GM06990 (cell line): ENCODE data around the gene ELK4.

ENCODE experiments used
- DNase-seq: peaks from one replicate; pipeline ENCODE4 v3.0.0-alpha.2; 2011; ENCODE audit not compliant: insufficient read length; ENCODE audit errors: extremely low read depth
- H3K27me3 ChIP-seq: replicated peaks from 2 replicates; pipeline ENCODE4 v1.6.0; 2011; ENCODE audit warnings: low read length; ENCODE audit not compliant: control insufficient read depth, insufficient read depth
- H3K36me3 ChIP-seq: 2 replicates; pipeline ENCODE4 v1.5.1; 2011; ENCODE audit warnings: low read length; ENCODE audit not compliant: control insufficient read depth, insufficient read depth
- H3K4me3 ChIP-seq: replicated peaks from 2 replicates; pipeline ENCODE4 v1.5.1; 2011; ENCODE audit warnings: low read depth, mild to moderate bottlenecking, control low read depth, low read length
- TF ChIP-seq, protein P1 (sequence below): IDR thresholded peaks from 2 replicates; pipeline ENCODE4 v1.5.1; 2011; ENCODE audit warnings: low read length, control low read depth, mild to moderate bottlenecking, inconsistent platforms; ENCODE audit not compliant: insufficient read depth, poor library complexity, severe bottlenecking

ELK4 gene

GRCh38 chr1:205676597-205676996 is 44.8 kb upstream of the ELK4 start:
- Histone ChIP-seq H3K4me3 (no peak overlapping the region), H3K36me3 (no peaks in the 10 kb centered on the region), H3K27me3 (no peaks in the 10 kb centered on the region; the same call in none of the 2 replicates)
- TF ChIP-seq, protein P1, sequence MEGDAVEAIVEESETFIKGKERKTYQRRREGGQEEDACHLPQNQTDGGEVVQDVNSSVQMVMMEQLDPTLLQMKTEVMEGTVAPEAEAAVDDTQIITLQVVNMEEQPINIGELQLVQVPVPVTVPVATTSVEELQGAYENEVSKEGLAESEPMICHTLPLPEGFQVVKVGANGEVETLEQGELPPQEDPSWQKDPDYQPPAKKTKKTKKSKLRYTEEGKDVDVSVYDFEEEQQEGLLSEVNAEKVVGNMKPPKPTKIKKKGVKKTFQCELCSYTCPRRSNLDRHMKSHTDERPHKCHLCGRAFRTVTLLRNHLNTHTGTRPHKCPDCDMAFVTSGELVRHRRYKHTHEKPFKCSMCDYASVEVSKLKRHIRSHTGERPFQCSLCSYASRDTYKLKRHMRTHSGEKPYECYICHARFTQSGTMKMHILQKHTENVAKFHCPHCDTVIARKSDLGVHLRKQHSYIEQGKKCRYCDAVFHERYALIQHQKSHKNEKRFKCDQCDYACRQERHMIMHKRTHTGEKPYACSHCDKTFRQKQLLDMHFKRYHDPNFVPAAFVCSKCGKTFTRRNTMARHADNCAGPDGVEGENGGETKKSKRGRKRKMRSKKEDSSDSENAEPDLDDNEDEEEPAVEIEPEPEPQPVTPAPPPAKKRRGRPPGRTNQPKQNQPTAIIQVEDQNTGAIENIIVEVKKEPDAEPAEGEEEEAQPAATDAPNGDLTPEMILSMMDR = no peak
- no peak for DNase-seq

DNA sequence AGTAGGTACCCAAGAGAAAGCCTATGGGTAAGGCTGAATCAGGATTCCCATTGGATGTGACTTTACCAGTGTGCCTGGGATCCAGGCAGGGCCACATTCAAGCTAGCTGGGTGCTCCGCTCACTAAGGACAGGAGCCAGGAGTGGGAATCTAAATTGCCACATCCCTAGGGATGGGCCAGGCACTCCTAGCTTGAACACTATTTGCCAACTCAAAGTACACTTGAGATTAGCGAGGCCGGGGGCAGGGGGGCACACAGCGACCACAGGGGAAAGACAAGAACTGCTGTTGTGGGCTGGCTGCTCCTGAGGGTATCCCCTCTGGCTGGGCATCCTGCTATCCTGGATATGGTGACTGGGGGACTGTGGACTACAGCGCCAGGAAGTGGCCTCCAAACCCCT is 44.2 kb upstream of the ELK4 start:
- no peak overlapping the region for H3K4me3 ChIP-seq
- no peak for DNase-seq
- H3K27me3 ChIP-seq = no peaks in the 10 kb centered on the region
- no peaks in the 10 kb centered on the region for H3K36me3 ChIP-seq
- TF ChIP-seq, protein P1 = no peak

- Histone ChIP-seq H3K27me3 (no peaks in the 10 kb centered on the region), H3K4me3 (no peak overlapping the region), H3K36me3 (no peaks in the 10 kb centered on the region)
- TF ChIP-seq, protein P1 = no peak
- DNase-seq = no peak
Measured at GRCh38 chr1:205675247-205675646, 43.4 kb upstream of the ELK4 start.

- DNase-seq = no peak
- TF ChIP-seq, protein P1 = no peak
- Histone ChIP-seq H3K4me3 (no peak overlapping the region), H3K36me3 (no peaks in the 10 kb centered on the region), H3K27me3 (no peaks in the 10 kb centered on the region)
Measured at GRCh38 chr1:205672970-205673369, 41.2 kb upstream of the ELK4 start.

DNA sequence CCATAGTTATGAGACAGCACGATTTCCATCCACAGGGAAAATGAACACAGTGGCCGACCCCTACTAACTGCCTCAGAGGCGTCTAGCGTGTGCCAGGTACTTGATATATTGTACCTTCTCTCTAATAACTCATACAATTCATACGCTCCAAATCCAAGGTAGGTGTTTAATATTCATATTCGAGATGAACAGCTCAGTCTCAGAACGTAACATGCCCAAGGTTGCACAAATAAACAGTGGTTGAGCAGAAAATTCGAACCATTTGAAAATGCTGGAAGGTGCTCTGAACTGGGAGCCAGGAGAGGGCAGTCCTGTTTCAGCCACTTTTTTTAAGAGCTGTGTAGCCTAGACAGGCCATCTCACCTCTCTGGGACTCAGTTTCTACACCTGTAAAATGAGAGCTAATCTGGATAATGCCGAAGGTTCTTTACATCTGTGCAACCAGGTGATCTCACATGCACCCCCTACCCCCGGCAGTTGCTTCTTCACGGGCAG is 40.6 kb upstream of the ELK4 start:
- Histone ChIP-seq H3K36me3 (no peaks in the 10 kb centered on the region), H3K27me3 (no peaks in the 10 kb centered on the region), H3K4me3 (no peak overlapping the region)
- TF ChIP-seq, protein P1 = no peak
- no peak for DNase-seq

DNA sequence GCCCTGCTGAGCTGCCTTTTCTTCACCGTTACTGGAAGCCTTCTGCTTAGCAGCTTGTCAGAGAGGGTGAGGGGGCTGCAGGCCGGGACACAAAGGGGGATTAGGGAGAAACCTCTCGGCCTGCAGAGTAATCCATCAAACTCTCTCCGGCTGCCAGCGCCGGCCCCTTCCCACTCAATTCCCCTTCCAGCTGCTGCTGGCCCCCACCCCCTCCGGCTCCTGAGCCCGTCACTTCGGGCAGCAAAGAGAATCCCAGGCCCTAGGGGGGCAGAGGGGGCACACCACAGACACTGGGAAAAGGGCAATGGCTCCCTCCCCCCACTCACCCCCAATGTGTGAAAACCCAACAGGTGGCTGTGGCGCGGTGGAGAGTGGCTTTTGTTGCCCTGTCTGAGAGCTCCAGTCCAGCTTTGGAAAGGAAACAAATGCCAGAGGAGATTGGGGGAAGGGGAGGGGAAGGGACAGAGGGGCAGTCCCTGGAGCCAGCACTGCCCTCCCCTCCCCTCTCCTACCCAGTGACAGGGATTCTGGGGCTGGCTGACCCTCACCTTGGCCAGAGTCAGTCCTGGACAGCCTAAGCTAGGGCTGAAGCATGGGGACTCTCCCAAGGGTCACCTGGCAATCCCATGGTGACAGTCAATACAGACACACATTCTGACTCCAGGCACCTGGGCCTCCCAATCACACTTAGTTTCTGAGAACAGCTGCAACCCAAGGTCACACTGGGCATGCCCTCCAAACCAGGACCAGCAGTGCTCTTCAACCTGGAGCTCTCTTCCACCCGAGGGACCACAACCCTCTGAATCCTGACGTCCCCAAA is 39.0 kb upstream of the ELK4 start:
- Histone ChIP-seq H3K36me3 (no peaks in the 10 kb centered on the region), H3K27me3 (no peaks in the 10 kb centered on the region), H3K4me3 (no peak overlapping the region)
- TF ChIP-seq, protein P1 = no peak
- DNase-seq = no peak
